GM19025 (cell line): ENCODE measurements around the gene AVP.
"Not testable (repeated sequence)": the region's sequence is repeated elsewhere in the genome, so short reads cannot be mapped to it uniquely, and the experiment has no call there.

Source experiments
- ATAC-seq: cut with Tn5 transposase; IDR thresholded peaks from one replicate; pipeline ENCODE4 v1.9.1; 2021; ENCODE audit warnings: mild to moderate bottlenecking, low read depth, moderate library complexity; ENCODE audit not compliant: unreplicated experiment

The AVP gene

GRCh38 chr20:3085571-3086072, 1.1 kb upstream of the AVP start:
- no peak for ATAC-seq

- no peak for ATAC-seq
Observed at GRCh38 chr20:3084986-3085360, 449 bp upstream of the AVP start.

GRCh38 chr20:3082955-3083952, 1.3 kb downstream of the AVP start:
- no peak for ATAC-seq

- ATAC-seq: no peak
Observed at GRCh38 chr20:3082306-3082951, 2.1 kb downstream of the AVP start.

- no peak for ATAC-seq
Observed at GRCh38 chr20:3081641-3082040, 2.9 kb downstream of the AVP start.

GRCh38 chr20:3080939-3081388, 3.6 kb downstream of the AVP start:
- no peak for ATAC-seq

- no peak for ATAC-seq
Observed at GRCh38 chr20:3077618-3078134, 6.8 kb downstream of the AVP start.

- not testable (repeated sequence) for ATAC-seq
Observed at GRCh38 chr20:3075315-3075714, 9.2 kb downstream of the AVP start.

GRCh38 chr20:3074812-3075211, 9.7 kb downstream of the AVP start:
- no peak for ATAC-seq

GRCh38 chr20:3073251-3073643, 11.3 kb downstream of the AVP start:
- ATAC-seq: not testable (repeated sequence)

- ATAC-seq: no peak
Observed at GRCh38 chr20:3072530-3073250, 11.8 kb downstream of the AVP start.

- ATAC-seq: no peak
Observed at GRCh38 chr20:3071610-3072529, 12.7 kb downstream of the AVP start, which contains the start of gene OXT. Gene OXT, plus strand, starts transcription at chr20:3071620. Its CDS starts 36 bp downstream, at chr20:3071656.

GRCh38 chr20:3071266-3071609, 13.3 kb downstream of the AVP start:
- no peak for ATAC-seq

- ATAC-seq: no peak
Observed at GRCh38 chr20:3070725-3071124, 13.8 kb downstream of the AVP start.

GRCh38 chr20:3068986-3069900, 15.3 kb downstream of the AVP start:
- ATAC-seq: no peak

- ATAC-seq: no peak
Observed at GRCh38 chr20:3068075-3068474, 16.4 kb downstream of the AVP start.

- ATAC-seq: no peak
Observed at GRCh38 chr20:3067139-3068014, 17.1 kb downstream of the AVP start.

GRCh38 chr20:3064119-3064518, 20.4 kb downstream of the AVP start:
- ATAC-seq: not testable (repeated sequence)
